Activated CD4-positive, alpha-beta T cell treated with anti-CD3 and anti-CD28 coated beads for 1 hour (primary cell): ENCODE data around the gene GATA2.

Source experiments
- DNase-seq: peaks from one replicate; pipeline ENCODE4 v3.0.0-alpha.2; 2020

Gene GATA2

DNA sequence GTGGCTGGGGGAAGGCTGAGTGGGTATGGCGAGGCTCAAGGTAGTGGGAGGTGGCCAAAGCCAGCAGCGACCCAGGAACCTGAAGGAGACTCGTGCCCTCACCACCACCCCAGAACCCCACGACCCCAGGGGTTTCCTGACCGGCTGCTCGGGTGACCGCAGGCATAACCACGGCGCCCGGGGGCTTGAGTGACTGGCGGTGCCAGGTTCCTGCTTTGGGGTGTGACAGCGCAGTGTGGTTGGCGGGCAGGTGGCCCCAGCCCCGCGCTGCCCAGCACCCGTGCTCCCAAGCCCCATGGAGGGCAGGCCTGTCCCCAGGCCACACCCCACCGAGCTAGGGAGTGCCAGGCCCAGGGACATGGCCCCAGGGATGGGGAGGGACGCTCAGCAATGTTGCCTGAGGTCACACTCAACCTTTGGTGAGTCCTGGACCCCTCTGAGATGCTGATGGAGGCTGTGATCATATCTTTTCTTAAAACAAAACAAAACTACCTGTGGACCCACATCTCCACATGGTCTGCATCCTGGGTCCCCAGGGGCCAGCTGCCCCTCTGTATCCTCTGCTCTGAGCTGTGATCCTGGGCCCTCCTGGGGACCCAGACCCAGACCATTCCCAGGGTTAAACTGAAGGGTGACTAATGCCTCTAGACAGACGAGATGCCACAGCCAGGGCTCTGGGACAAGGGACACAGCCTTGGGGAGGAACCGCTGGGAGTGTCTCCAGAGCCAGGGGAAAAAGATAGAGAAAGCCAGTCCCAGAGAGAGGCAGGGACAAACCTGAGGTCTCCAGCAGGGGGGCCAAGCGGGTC, 39.3 kb downstream of the GATA2 start:
- no peak for DNase-seq

DNA sequence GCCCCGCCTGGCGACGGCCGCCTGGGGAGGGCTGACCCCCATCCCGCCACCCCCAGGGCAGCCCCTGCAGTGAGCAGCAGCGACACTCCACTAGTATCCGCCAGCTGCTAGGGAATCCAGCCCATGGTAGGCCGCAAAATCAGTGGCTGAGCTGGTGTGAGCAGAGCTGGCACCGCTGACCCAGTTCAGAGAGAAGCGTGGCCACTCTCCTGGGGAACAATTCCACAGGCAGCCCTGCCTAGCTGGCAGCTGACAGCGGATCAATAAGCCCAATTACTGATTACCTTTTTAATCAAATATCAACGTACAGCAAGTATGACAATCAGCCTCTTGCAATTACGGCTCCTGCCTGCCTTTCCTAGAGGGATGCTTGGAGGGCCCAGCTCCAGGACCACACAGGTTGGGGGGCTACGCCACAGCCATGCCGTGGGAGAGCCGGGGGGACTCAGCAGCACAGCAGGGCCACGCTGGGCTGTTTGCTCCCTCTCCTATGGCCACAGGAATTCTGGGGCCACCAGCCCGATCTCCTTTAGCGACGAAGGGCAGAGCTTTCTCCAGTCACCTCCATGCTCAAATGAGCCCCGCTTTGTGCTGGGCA, 40.2 kb downstream of the GATA2 start:
- DNase-seq, result no peak

DNA sequence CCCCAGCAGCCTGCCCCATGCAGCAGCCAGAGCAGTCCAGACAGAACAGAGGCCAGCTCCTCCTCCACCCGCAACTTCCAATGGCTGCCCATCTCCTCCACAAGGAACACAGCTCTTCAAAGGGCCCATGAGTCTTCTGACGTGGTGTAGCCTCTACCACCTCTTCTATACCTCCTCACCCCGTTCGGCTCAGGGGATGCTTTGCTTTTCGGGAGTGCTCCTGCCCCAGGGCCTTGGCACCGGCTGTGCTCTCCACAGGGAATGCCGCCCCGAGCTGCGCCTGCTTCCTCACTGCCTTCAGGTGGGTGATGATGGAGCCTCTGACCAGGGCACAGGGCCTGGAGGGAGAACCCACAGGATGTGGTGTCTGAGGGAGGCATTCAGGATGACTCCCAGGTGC, 40.9 kb downstream of the GATA2 start:
- no peak for DNase-seq

DNA sequence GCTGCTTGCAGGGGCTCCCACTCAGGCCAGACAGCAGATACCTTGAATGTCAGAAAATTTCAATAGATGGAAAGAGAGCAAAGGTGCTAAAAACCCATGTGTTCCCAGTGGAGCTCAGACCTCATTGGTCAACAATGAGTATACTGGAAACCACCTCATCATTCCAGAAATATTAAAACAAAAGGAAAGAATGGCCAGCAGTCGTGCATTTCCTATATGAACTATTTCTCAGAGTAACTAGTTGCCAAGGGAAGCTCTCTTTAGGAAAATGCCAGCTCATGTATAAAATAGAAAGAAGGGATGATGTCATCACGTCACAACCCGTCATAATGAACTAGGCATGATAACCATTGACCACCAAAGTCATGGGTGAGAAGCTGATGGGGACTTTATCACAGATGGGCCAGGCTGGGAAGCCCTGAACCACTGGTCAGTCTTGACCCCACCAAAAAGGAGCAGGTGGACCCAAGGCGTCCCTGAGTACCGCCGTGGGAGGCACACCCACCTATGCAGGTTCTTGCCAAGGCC, 43.8 kb downstream of the GATA2 start:
- DNase-seq, result no peak

DNA sequence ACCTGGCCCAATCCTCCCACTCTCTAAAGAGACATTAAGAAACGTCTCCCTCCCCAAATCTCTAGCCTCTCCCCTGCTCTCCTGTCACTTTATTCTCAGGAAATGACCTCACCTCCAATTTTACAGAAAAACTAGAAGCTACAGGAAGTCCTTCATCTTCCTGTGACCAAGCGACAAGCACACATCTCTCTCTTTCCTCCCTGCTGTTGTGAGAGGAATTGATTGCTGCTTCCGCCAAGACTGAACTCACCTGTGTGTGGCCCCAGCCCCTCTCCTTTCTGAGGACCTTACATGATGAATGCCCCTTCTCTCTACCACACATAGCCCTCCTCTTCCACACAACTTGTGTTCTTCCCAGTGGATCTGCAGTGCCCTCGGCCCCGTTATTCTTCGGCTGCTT, 44.5 kb downstream of the GATA2 start:
- DNase-seq, result no peak

DNA sequence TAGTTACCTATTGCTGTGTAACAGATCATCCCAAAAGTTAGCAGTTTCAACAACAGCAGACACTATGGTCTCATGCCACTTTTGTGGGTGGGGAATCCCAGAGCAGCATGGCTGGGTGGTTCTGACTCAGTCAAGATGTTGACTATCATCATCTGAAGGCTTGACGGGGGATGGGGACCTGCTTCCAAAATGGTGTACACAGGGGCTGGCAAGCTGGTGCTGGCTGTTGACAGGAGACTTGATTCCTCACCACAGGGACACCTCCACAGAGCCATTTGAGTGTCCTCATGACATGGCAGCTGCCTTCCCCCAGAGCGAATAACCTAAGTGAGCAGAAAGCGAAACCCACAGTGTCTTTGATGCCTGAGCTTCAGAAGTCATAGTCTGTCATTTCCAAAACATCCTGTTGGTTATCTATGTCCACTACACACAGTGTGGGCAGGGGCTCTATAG, 45.4 kb downstream of the GATA2 start:
- DNase-seq, result no peak

DNA sequence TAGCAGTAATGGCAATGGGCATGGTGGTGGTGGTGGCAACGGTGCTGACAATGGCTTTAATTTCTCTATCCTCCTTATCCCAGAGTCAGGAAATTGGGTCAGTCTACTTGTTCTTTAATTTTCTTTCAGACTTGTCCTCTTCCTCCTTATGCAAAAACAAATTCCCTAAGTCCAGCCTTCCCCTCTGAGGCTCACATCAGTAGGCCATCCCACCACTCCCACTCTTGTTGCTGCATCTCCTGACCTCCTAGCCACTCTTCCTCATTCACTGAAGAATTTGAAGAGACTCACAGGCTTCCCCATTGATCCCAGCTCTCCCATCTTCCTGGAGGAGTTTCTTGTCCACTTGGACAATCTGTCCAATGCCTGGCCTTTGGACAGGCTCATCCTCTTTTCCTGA, 46.2 kb downstream of the GATA2 start:
- DNase-seq, result no peak

DNA sequence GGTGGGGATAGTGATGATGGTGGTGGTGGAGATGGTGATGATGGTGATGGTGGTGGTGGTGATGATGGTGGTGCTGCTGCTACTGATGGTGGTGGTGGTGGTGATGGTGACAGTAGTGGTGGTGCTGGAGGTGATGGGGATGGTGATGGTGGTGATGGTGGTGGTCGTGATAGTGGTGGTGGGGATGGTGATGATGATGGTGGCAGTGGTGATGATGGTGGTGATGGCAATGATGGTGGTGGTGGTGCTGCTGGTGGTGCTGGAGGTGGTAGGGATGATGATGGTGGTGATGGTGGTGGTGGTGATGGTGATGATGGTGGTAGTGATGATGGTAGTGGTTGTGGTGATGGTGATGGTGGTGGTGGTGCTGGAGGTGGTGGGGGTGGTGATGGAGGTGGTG, 47.6 kb downstream of the GATA2 start:
- DNase-seq, result no peak

DNA sequence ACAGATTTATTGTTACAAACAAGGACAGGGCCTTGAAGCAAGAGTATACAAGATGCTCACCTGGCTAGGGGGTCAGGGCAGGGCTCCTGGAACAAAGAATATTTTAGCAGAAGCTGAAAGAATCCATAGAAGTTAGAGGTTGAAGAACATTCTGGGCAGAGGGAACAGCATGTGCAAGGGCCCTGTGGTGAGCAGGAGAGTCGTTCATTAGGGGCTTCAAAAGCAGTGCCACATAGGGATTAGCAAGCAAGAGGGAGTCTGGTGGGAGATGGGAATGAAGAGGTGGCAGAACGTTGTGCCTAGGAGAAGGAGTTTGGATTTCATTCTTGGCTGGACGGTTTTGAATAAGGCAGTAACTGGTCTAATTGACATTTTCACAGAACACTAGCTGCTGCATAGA, 49.2 kb downstream of the GATA2 start:
- DNase-seq, result no peak

DNA sequence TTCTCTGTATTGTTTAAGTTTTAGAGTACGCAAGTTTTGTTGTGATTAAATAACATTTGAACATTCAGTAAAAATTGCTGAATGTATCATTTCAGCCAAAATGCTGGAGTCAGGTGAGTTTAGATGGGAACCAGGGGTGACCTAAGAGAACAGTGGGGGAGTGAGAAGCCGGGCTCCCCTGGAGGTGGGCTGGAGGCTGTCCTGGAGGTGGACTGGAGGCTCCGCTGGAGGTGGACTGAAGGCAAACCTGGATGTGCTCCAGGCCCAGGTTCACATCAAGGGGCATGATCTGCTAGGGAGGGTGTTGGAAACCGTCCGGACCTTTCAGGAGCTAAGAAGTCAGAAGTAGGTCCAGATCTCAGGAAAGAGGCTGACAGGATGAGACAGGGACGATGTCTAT, 50.1 kb downstream of the GATA2 start:
- no peak for DNase-seq

DNA sequence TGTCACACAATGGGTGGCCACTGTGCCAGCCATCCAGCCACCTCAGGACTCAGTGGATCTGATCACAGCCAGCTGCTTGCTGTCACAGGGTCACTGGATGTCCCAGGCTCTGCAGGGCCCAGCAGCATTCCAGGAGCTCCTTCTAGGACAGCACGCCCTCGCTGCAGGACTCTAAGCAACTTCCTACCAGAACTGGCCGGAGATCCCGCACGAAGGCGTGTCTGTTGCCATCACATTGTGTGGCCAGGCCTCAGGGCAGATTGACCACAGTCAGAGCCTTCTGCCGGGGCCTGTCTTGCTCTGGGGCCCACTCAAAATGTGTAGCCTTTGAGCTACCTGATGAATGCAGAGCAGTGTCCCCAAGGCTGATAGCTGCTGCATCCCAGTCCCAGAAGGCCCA, 50.9 kb downstream of the GATA2 start:
- no peak for DNase-seq

DNA sequence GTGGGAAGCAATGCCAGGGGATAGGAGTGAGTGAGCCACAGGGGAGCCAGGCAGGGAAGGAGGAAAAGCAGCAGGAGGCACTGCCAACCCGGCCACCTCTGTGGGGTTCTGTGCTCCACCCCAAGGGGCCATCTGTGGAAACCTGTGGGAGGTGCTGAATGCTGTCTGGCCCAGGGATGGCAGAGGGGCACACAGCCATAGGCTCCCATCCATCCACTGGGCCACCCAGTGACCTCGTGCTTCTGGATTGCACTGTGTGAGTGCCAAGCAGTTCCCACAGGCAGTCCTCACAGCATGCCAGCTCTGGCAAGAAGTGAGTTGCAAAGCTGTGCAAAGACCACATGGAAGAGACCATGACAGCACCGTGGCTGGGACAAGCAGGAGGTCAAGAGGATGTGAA, 53.8 kb downstream of the GATA2 start:
- DNase-seq, result no peak

DNA sequence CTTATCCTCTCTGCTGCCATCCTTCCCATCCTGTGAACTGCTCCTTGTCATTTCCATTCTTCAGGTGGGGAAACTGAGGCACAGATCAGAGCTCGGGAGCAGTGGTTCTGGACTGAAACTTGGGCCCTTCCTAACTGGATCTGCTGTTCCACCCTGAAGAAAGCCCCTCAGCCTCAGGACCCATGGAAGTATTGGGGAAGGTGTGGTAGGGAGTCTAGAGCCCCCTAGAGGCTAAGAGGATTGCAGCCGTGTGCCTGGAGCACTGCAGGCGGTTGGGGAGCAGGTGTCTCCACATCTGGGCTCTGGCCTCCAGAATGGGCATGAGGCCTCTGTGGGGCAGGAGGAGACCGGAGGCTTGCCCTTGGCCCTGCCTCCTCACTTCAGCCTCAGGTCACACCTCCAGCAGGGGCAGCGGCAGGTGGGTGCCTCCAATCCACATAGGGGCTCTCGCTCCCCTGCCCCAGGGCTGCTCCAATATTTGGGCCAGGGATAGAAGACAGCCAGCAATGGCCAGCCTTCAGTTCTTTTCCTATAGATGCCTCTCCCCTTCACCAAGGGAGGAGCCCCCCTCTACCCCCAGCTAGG, 54.4 kb downstream of the GATA2 start:
- no peak for DNase-seq

DNA sequence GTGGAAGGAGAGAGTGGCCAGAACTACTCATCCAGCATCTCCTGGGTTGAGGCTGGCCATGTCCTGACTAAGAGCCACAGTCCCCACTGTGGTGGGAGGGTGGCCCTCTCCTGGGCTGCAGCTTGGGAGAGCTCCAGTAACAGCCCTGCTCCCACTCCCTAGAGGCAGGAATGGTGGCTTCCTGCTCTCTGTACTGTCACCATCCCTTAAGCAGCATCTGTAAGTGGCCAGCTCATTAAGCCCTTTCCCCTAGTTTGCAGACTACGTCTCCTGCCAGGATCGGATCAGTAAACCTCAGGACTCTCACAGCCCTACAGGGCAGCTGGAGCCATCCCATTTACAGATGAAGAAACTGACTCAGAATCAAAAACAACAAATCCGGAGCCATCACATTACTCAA, 56.8 kb downstream of the GATA2 start:
- DNase-seq, result no peak

DNA sequence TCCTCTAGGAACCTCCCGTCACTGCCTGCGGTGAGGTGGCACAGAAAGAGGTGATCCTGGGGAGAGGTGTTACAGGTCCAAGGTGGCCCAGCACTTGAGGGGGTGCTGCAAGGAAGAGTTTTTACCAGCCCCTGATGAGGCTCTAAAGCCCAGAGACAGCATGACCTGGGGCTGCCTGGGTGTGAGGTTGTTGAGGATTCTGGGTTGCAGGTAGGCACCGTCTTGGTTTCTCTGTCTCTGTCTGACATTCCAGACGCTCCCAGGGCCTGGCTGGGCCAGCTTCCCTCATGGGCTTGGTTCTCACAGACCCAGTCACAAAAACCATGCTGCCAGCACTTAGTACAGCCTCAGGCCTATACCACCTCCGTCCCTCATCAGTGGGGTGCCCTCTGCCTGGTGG, 57.4 kb downstream of the GATA2 start:
- DNase-seq, result no peak

DNA sequence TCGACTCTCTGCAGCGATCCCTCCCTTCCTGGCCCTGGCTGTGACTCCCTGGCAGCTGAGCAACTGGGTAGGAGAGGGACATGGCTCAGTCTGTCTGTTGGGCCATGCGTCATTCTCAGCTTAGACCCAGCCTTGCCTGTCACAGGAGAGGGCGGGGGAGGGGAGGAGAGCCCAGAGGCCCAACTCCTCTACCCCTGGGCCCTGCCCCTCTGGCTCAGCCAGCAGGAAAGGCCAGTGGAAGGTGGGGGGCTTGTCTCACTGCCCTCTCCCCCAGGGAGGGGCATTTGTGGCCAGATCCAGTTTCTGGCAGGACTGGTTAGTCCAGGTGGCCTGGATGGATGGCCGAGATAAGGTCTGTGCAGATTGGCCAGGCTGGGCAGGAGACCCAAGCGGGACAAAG, 57.9 kb downstream of the GATA2 start:
- DNase-seq, result no peak

DNA sequence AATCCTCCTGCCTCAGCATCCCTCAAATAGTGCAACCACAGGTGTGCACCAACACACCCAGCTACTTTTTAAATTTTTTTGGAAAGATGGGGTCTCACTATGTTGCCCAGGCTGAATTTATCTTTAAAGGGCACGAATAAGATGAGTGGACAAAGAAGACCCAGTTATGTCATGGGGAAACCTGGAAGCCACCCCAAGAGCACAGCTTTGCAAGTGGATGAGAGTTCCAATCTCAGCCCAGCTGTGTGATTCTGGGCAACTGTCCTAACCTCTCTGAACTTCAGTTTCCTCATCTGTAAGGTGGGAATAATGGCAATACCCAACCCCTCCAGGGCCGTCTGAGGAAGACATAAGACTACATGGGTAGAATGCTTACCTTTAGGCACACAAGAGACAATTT, 58.5 kb downstream of the GATA2 start:
- DNase-seq, result no peak

DNA sequence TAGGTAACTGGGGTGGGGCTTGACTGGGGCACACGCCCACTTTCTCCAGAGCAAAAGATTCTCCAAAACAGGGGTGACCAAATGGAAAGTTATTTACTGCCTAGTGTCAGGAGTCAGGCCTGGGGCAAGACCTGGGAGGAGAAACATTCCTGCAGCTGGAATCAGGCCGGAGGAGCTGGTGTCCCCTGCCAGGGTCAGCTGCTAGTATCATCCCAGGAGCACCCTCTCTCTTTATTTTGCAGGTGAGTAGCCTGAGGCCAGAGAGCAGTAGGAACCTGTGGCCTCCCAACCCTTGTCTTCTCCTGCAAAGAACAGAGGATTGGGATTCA, 59.2 kb downstream of the GATA2 start:
- DNase-seq, result no peak

DNA sequence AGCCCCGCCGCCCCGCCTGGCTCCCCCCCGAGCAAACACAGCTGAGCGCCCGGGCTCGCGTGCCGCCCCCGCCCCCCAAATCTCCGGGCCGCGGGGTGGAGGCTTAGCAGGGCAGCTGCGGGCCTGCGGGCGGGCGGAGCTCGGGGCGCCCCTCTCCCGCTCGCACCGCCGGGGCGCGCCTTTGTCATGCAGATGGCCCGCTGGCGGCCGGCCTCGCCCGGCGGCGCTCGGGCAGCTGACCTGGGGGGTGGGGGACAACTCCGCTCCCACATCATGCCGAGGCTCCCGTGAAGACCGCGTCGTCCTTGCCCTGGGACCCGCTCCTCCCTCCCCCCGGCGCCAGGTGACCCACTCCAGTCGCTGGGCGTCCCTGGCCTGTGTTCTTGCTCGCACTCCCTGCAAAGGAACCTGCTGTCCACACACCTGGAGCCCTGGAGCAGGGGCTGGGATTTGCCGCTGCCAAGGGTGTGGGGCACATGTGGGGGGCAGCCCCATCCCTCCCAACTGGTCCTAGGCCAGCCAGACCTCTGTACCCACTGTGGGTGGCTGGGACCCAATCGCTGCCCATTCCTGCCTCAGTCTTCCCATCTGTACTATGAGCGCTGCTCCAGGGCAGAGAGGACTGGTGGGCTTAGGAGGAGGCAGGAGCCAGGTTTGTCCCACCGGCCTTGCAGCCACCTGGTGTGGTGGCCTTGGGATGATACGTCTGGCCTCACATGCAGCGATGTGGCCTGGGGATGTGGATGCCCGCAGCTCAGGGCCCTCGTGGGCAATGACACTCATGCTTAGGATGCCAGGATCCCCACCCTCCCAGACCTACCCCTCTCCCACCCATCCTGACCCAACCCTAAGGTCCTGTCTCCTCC, 59.8 kb downstream of the GATA2 start:
- no peak for DNase-seq

DNA sequence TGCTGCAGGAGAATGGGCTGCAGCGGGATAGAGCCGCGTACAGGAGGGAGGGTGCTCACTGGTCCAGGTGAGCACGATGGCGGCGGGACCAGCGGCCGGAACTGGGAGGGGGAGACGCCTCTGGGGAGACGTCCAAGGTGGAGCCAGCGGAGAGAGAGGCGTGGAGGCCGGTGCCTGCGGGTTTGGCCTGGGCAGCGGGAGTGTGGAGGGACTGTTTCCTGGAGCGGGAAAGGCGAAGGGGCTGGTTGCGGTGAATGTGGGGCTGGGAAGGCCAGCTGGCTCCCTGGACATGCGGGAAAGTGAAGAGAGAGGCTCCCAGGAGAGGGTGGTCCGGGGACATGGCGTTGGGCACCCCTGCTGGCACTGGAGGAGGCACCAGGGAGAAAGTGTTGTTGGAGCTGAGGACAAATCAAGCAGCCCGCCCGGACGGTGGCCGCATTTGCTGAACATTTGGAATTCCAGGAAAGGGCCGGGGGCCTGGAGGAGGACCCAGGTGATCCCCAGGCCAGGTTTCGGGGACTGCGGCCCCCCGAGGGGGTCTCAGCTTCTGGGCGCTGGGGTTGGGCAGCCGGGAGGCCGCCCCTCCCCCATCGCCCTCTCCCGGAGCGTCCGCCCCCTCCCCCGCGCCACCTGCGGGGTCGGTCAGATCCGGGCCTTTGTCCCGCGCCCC, 60.6 kb downstream of the GATA2 start:
- DNase-seq, result no peak

DNA sequence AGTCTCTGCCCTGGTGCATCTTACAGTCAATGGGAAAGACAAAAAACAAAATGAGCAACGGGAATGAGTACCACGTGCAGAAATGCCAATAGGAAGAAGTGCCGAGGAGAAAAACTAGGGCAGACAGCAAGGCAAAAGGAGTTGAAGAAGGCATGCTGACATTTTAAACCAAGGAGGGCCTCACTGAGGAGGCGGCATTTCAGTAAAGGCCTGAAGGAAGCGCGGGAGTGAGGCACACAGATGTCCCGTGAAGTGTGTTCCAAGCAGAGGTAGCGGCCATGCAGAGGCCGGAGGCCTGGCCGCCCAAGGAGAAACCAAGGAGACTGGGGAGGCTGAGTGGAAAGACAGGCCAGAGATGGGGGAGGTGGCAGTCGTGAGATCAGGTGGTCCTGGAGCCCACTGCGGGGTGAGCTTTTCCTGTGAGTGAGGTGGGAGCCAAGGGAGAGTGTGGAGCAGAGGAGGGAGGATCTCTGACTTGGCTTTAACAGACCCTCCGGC, 61.1 kb downstream of the GATA2 start:
- DNase-seq, result no peak

DNA sequence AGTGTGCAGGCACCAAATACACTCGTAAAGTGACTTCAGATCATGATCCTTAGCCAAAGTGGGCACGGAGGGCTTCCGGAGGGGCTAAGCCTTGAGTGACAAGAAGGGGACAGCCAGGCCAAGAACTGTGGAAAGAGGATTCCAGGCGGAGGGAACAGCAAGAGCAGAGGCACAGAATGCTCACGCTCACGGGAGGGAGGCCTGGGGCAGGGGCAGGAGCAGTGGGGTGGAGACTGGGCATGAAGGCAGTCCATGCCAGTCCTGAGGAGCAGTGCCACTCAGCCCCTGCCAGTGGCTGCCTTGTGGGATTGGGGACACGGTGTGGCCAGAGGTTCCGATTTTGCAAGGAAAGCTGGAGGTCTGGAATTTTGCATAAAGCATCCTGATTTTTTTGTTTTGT, 62.3 kb downstream of the GATA2 start:
- no peak for DNase-seq

DNA sequence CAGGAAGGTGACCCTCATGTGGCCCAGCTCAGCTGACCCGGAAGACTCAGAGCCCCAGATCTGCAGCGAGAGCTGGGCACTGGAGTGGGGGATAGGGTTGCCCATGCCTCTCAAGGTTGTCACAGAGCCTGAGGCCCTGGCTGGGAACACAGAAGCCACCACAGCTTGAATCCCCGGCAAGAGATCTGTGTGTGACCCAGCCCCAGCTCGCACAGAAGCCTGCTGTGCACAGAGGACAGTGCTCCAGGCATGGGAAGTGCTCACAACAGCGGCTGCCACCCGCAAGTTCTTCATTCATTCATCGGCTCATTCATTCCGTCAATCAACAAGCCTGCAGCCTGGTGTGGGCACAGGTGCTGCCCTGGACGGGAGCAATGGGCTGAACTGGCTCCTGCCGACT, 62.7 kb downstream of the GATA2 start:
- DNase-seq, result no peak
